CD8-positive, alpha-beta memory T cell (primary cell): ENCODE results near the gene PAXX. TPM values are rescaled to one million over a fixed set of nuclear protein-coding genes. Genes with fewer than 3 reads are reported as not detected.

ENCODE experiments used
- CTCF ChIA-PET: fragments of 350-600 bp; sonication (Branson Sonifier 250); formaldehyde crosslinking; loops from one replicate; lab custom pipeline; 2021; ENCODE audit warnings: antibody characterized with exemption; lab: Charles Lee
- POLR2A ChIA-PET: fragments of 350-600 bp; sonication (Branson Sonifier 250); formaldehyde crosslinking; loops from one replicate; lab custom pipeline; 2021; ENCODE audit warnings: antibody characterized with exemption; lab: Charles Lee
- DNase-seq, 5 donors: peaks; one replicate each; pipeline versions ENCODE4 v3.0.0 to v3.0.0-alpha.2; 2020 to 2022; ENCODE audit warnings: mixed read lengths in 1 of 5
- H3K27ac ChIP-seq: one replicate; pipeline ENCODE4 v1.7.0; 2013; ENCODE audit warnings: low read depth, mild to moderate bottlenecking, low read length, moderate library complexity
- H3K27me3 ChIP-seq: 2 replicates; pipeline ENCODE4 v1.7.0; 2013; ENCODE audit warnings: low read length, mild to moderate bottlenecking; ENCODE audit not compliant: insufficient read depth, poor library complexity, severe bottlenecking
- H3K36me3 ChIP-seq: 2 replicates; pipeline ENCODE4 v1.7.0; 2013; ENCODE audit warnings: mild to moderate bottlenecking, low read length, moderate library complexity; ENCODE audit not compliant: insufficient read depth
- H3K4me1 ChIP-seq: 2 replicates; pipeline ENCODE4 v1.7.0; 2013; ENCODE audit warnings: mild to moderate bottlenecking, low read length, moderate library complexity; ENCODE audit not compliant: insufficient read depth
- H3K4me3 ChIP-seq: 2 replicates; pipeline ENCODE4 v1.7.0; 2013; ENCODE audit warnings: mild to moderate bottlenecking, low read length
- H3K9me3 ChIP-seq: 2 replicates; pipeline ENCODE4 v1.7.0; 2013; ENCODE audit warnings: mild to moderate bottlenecking, low read length
- H3K27ac Mint-ChIP-seq, 8 donors: one replicate each; pipeline ENCODE4 v1.8.0; 2020 to 2021; ENCODE audit warnings: mixed read lengths in 8 of 8, mild to moderate bottlenecking in 6 of 8, inconsistent platforms in 3 of 8, moderate library complexity in 3 of 8
- H3K27me3 Mint-ChIP-seq, 2 donors: one replicate each; pipeline ENCODE4 v1.8.0; 2020 to 2021; ENCODE audit warnings: mixed read lengths in 2 of 2, mild to moderate bottlenecking in 1 of 2, moderate library complexity in 1 of 2
- H3K36me3 Mint-ChIP-seq, 3 donors: one replicate each; pipeline ENCODE4 v1.8.0; 2020 to 2021; ENCODE audit warnings: mixed read lengths in 3 of 3, inconsistent platforms in 1 of 3, mild to moderate bottlenecking in 1 of 3
- H3K4me1 Mint-ChIP-seq, 3 donors: one replicate each; pipeline ENCODE4 v1.8.0; 2020 to 2021; ENCODE audit warnings: mixed read lengths in 3 of 3, inconsistent platforms in 1 of 3, mild to moderate bottlenecking in 1 of 3
- H3K4me3 Mint-ChIP-seq, 7 donors: one replicate each; pipeline ENCODE4 v1.8.0; 2020 to 2021; ENCODE audit warnings: mixed read lengths in 7 of 7, mild to moderate bottlenecking in 6 of 7, moderate library complexity in 4 of 7, inconsistent platforms in 2 of 7
- H3K9me3 Mint-ChIP-seq, 5 donors: one replicate each; pipeline ENCODE4 v1.8.0; 2020 to 2022; ENCODE audit warnings: mixed read lengths in 5 of 5, mild to moderate bottlenecking in 3 of 5, moderate library complexity in 2 of 5, inconsistent platforms in 1 of 5
- polyA plus RNA-seq: library from polyadenylated mRNA; unstranded; fragments of 300-500 nt; fragmentation: Illumina TruSeq; gene quantifications from one replicate; pipeline ENCODE4 v1.2.3, GENCODE V29; 2021
- total RNA-seq, 2 experiments: library from RNA; stranded (reverse); gene quantifications; one replicate each; pipeline ENCODE4 v1.2.3, GENCODE V29; 2021

The PAXX gene
- total and polyA plus RNA-seq, 3 experiments from 2014 or later: 78.4 to 156 (median 82.2) TPM

DNA sequence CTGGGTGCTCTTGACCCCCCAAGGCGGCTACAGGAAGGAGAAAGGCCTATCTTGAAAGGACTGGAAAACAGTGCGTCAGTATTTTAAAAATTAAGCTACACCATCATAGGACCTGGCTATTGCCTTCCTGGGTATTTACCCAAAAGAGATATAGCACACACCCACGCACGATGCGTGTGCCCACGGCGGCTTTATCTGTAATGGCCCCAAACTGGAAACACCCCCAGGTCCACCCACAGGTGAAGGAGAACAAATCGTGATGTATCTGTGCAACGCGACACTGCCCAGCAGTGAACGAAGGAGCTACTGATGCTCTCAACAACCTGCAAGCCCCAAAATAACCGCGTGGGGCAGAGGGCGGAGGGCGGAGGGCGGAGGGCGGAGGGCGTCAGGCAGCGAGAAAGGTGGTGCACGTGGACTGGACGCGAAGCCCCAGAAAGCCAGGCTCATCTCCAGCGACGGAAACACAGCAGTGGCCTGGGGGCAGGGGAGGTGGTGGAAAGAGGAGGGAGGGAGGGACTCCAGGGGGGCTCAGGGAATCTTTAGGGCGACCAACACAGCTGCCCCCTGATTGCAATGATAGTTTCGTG lies 27.3 kb upstream of the PAXX start:
- peaks cover 38 to 62% (median 40%) of the 10 kb centered on the region in 3 donors for H3K4me1 Mint-ChIP-seq
- H3K27me3 Mint-ChIP-seq: peaks cover 0 to 3% of the 10 kb centered on the region in 2 donors
- no peaks in the 10 kb centered on the region for H3K9me3 Mint-ChIP-seq
- peak overlapping the region; percentile 45 to 97 (median 86) for H3K27ac Mint-ChIP-seq
- POLR2A ChIA-PET: interaction anchor here (0.6 to 2.2 kb wide), 3 partner anchors 10 to 62 kb away, joined by 3 to 6 read pairs (median 3); no protein-coding TSS in a partner anchor
- DNase-seq: no peak
- Histone ChIP-seq H3K4me1 (peaks cover 40% of the 10 kb centered on the region), H3K36me3 (no peaks in the 10 kb centered on the region), H3K27me3 (no peaks in the 10 kb centered on the region), H3K4me3 (no peak overlapping the region), H3K27ac (peak overlapping the region; percentile 16), H3K9me3 (no peaks in the 10 kb centered on the region)
- CTCF ChIA-PET: interaction anchor here (0.8 to 2.5 kb wide), 5 partner anchors 11 to 123 kb away, joined by 3 to 8 read pairs (median 3); partner anchors contain the start of genes AJM1, FBXW5 and PAXX
- peak overlapping the region in 6 of 7 donors; percentile 36 to 86 (median 80) for H3K4me3 Mint-ChIP-seq
- peaks cover 0 to 3% (median 0%) of the 10 kb centered on the region in 3 donors for H3K36me3 Mint-ChIP-seq

DNA sequence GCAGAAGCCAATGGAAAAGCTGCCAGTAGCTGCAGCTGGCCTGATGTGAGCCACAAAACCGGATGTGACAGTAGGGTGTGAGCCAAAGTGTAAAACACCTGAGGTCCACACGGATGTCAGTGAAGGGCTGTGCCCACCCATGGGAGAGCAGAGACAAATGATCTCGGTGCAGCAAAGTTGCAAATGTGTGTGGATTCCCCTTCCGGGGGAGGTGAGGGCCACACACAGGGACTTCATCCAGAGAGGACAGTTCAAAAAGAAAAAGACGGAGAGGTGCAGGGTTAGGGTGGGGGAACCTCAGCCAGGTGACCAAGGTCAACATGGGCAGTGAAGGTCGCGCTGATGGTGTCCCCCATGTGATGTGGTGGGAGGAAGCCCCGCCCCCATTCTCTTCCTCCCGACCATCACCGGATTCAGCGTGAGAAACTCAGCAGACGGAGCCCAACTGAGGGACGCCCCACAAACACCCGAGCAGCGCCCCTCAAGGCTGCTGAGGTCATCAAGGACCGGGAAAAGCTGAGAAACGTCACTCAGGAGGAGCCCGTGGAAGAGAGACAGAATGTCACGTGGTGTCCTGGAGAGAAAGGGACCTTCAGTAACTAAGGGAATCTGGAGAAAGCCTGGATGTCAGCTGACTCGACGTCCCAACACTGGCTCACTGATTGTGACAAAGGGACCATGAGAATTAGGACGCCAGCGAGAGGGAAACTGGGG lies 26.3 kb upstream of the PAXX start:
- Mint-ChIP-seq H3K36me3 (no peaks in the 10 kb centered on the region), H3K27ac (peak overlapping the region; percentile 78 to 97 (median 95)), H3K27me3 (peaks cover 0 to 3% of the 10 kb centered on the region in 2 donors), H3K9me3 (no peaks in the 10 kb centered on the region), H3K4me3 (peak overlapping the region; percentile 62 to 86 (median 82)), H3K4me1 (peaks cover 30 to 56% (median 32%) of the 10 kb centered on the region in 3 donors)
- H3K36me3 ChIP-seq: no peaks in the 10 kb centered on the region
- peak in 4 of 5 donors; percentile 44 to 73 (median 66) for DNase-seq
- H3K27ac ChIP-seq: peak overlapping the region; percentile 57
- no peaks in the 10 kb centered on the region for H3K9me3 ChIP-seq
- ChIA-PET CTCF (interaction anchor here (0.7 to 2.5 kb wide), 4 partner anchors 10 to 27 kb away, joined by 3 to 8 read pairs (median 5); partner anchors contain the start of gene PAXX), POLR2A (interaction anchor here (0.6 to 2.2 kb wide), 7 partner anchors 9 to 857 kb away, joined by 3 to 6 read pairs (median 5); no protein-coding TSS in a partner anchor)
- H3K4me1 ChIP-seq: peaks cover 35% of the 10 kb centered on the region
- H3K4me3 ChIP-seq: peak overlapping the region; percentile 34
- H3K27me3 ChIP-seq: no peaks in the 10 kb centered on the region

DNA sequence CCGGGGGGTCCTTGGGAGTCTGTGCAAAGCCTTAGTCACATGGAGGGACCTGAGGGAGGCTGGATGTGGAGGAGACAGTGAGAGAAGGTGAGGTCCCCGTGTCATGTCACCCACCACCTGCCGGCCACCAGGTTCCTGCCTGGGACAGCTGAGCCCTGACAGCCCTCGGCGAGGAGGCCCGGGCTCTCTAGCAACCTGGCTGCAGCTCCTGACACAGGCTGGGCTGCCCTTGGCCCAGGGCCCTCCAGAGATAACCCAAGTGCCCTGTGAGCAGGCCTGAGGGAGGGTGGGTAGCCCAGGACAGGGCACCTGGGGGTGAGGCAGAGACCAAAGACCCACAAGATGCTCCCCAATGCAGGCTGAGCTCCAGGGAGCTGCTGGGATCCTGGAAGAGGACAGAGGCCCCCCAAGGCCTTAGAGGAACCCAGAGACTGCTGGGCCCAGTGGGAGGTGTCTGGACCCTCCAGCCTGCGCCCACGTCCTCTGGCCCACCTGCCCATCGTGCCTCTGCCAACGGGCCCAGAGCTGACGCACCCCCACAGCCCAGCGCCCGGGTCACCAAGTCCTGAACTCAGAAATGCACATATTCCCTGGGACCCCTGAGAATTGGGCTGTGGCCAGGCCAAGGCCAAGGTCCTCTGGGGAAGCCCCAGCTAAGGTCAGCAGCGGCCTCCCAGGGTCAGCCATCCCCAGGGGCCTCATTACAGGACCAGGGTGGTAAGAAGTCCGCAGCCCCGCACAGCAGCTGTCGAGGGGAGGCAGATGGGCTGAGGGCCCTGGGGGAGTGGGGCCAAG lies 23.7 kb upstream of the PAXX start:
- H3K4me3 ChIP-seq: no peak overlapping the region
- H3K27me3 ChIP-seq: no peaks in the 10 kb centered on the region
- Mint-ChIP-seq H3K4me1 (peaks cover 20 to 32% (median 22%) of the 10 kb centered on the region in 3 donors), H3K36me3 (no peaks in the 10 kb centered on the region), H3K9me3 (no peaks in the 10 kb centered on the region), H3K27me3 (peaks cover 0 to 3% of the 10 kb centered on the region in 2 donors), H3K4me3 (no peak overlapping the region), H3K27ac (peak overlapping the region in 1 of 8 donors; percentile 77)
- POLR2A ChIA-PET: no interaction called here
- no peaks in the 10 kb centered on the region for H3K9me3 ChIP-seq
- H3K36me3 ChIP-seq: no peaks in the 10 kb centered on the region
- CTCF ChIA-PET: interaction anchor here (1.3 kb wide), 1 partner anchor 78 kb away, joined by 3 read pairs; the partner anchor contains the start of gene NPDC1
- no peak overlapping the region for H3K27ac ChIP-seq
- peaks cover 19% of the 10 kb centered on the region for H3K4me1 ChIP-seq
- no peak for DNase-seq

DNA sequence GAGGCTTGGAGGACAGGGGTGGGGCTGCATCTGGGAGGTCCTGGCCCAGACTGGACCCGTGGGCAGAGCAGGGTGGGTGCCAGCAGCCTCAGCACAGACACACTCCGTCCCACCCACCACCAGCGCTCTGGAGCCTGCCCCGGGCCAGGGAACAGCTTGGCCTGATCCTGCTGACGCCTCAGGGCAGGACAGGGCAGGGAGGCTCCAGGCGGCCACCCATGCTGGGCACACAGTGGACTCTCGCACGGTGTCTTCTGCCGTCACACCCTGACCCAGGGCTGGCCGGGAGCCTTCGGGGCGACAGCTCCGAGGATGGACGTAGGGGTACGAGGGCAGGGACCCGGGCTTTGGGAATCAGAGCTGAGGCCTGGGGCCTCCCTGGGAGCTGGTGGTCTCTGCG lies 23.1 kb upstream of the PAXX start:
- H3K36me3 Mint-ChIP-seq: no peaks in the 10 kb centered on the region
- no peak overlapping the region for H3K4me3 Mint-ChIP-seq
- H3K4me3 ChIP-seq: no peak overlapping the region
- H3K9me3 Mint-ChIP-seq: no peaks in the 10 kb centered on the region
- no peak overlapping the region for H3K27ac ChIP-seq
- ChIA-PET CTCF (interaction anchor here (1.0 to 1.3 kb wide), 2 partner anchors 21 to 77 kb away, joined by 3 read pairs; partner anchors contain the start of gene NPDC1), POLR2A (no interaction called here)
- no peak for DNase-seq
- H3K27me3 ChIP-seq: no peaks in the 10 kb centered on the region
- H3K36me3 ChIP-seq: no peaks in the 10 kb centered on the region
- no peak overlapping the region for H3K27ac Mint-ChIP-seq
- peaks cover 23% of the 10 kb centered on the region for H3K4me1 ChIP-seq
- peaks cover 20 to 38% (median 22%) of the 10 kb centered on the region in 3 donors for H3K4me1 Mint-ChIP-seq
- no peaks in the 10 kb centered on the region for H3K9me3 ChIP-seq
- H3K27me3 Mint-ChIP-seq: peaks cover 0 to 3% of the 10 kb centered on the region in 2 donors

DNA sequence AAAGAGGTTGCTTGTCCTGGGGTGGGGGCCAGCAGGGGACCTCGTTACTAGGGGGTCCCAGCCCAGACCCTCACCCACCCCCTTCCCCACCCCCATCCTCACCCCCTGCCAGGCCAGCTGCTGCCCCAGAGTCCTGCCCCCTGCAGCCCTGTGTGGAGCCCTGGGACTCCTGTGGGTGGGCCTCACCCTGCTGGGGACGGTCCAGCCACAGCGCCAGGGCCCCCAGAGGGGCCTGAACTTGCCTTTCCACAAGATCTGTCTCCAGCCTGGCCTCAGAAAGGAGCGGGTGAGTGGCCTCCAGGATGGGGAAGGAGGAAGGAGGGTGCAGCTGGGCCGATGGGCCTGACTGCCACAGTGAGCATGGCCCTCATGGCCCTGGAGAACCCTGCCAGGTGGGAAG lies 22.4 kb upstream of the PAXX start:
- Mint-ChIP-seq H3K27me3 (peaks cover 0 to 3% of the 10 kb centered on the region in 2 donors), H3K4me1 (peaks cover 18 to 38% (median 23%) of the 10 kb centered on the region in 3 donors), H3K36me3 (no peaks in the 10 kb centered on the region), H3K9me3 (no peaks in the 10 kb centered on the region), H3K4me3 (no peak overlapping the region), H3K27ac (peak overlapping the region in 1 of 8 donors; percentile 74)
- no peaks in the 10 kb centered on the region for H3K36me3 ChIP-seq
- H3K4me3 ChIP-seq: no peak overlapping the region
- CTCF ChIA-PET: interaction anchor here (1.0 to 2.1 kb wide), 3 partner anchors 22 to 77 kb away, joined by 3 to 5 read pairs (median 3); partner anchors contain the start of gene NPDC1
- no peak overlapping the region for H3K27ac ChIP-seq
- no peaks in the 10 kb centered on the region for H3K9me3 ChIP-seq
- DNase-seq: no peak
- POLR2A ChIA-PET: no interaction called here
- H3K4me1 ChIP-seq: peaks cover 24% of the 10 kb centered on the region
- no peaks in the 10 kb centered on the region for H3K27me3 ChIP-seq

DNA sequence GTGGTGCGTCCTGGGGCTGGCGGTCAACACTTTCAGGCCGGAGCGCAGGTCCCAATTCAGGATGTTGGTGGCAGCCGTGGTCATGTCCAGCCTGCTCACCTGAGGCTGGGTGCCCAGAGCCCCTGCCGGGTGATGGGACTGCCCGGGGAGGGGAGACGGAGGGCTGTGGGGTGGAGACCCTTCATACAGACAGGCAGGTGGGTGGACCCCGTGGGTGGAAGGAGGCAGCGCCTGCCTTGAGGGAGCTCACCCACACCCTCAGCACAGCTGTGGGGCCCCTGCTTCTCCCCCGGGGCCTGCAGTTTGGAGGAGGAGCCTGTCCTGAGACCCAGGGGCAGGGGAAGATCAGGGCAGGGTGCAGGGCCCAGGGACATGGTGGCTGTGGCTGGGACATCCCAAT lies 21.9 kb upstream of the PAXX start:
- H3K4me3 ChIP-seq: no peak overlapping the region
- CTCF ChIA-PET: interaction anchor here (2.1 kb wide), 1 partner anchor 59 kb away, joined by 5 read pairs; no protein-coding TSS in a partner anchor
- peak overlapping the region in 1 of 8 donors; percentile 74 for H3K27ac Mint-ChIP-seq

DNA sequence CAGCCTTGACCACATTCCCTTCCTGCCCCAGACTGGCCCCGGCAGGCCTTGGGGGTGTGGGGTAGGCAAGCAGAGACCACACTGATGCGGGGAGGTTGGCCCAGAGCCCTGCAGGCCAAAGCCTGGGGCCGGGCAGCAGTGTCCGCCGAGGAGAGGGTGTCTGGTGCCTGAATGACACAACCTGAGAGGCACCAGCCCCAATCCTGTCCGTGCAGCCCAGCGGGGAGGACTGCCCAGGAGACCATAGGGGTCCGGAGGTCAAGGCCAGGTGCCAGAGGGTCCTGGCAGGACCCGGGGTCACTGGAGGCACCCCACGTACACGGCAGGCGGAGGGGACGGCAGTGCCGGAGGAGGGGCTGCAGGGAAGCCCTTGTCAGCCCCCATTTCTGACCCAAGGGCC lies 20.5 kb upstream of the PAXX start:
- CTCF ChIA-PET: interaction anchor here (1.4 to 2.1 kb wide), 2 partner anchors 21 to 58 kb away, joined by 4 to 5 read pairs; partner anchors contain the start of gene PAXX
- H3K9me3 Mint-ChIP-seq: no peaks in the 10 kb centered on the region
- H3K36me3 ChIP-seq: no peaks in the 10 kb centered on the region
- H3K36me3 Mint-ChIP-seq: no peaks in the 10 kb centered on the region
- DNase-seq: no peak
- H3K4me3 ChIP-seq: no peak overlapping the region
- H3K4me3 Mint-ChIP-seq: no peak overlapping the region
- no peak overlapping the region for H3K27ac ChIP-seq
- H3K4me1 Mint-ChIP-seq: peaks cover 21 to 40% (median 22%) of the 10 kb centered on the region in 3 donors
- POLR2A ChIA-PET: no interaction called here
- H3K27me3 ChIP-seq: no peaks in the 10 kb centered on the region
- no peak overlapping the region for H3K27ac Mint-ChIP-seq
- H3K9me3 ChIP-seq: no peaks in the 10 kb centered on the region
- peaks cover 0 to 1% of the 10 kb centered on the region in 2 donors for H3K27me3 Mint-ChIP-seq
- H3K4me1 ChIP-seq: peaks cover 26% of the 10 kb centered on the region

More for the DNA sequence above, 21.9 kb upstream of the PAXX start:
- H3K27ac ChIP-seq: no peak overlapping the region
- H3K9me3 ChIP-seq: no peaks in the 10 kb centered on the region
- H3K4me1 ChIP-seq: peaks cover 25% of the 10 kb centered on the region
- H3K9me3 Mint-ChIP-seq: no peaks in the 10 kb centered on the region
- peaks cover 0 to 3% of the 10 kb centered on the region in 2 donors for H3K27me3 Mint-ChIP-seq
- H3K36me3 ChIP-seq: no peaks in the 10 kb centered on the region
- POLR2A ChIA-PET: no interaction called here
- no peaks in the 10 kb centered on the region for H3K36me3 Mint-ChIP-seq
- no peak for DNase-seq
- no peak overlapping the region for H3K4me3 Mint-ChIP-seq
- no peaks in the 10 kb centered on the region for H3K27me3 ChIP-seq
- H3K4me1 Mint-ChIP-seq: peaks cover 21 to 38% (median 25%) of the 10 kb centered on the region in 3 donors
